HG03342 (cell line): ENCODE data around the gene DCAF15.
"Not testable (repeated sequence)": the region's sequence is repeated elsewhere in the genome, so short reads cannot be mapped to it uniquely, and the experiment has no call there.

Source experiments
- ATAC-seq: cut with Tn5 transposase; IDR thresholded peaks from one replicate; pipeline ENCODE4 v1.9.1; 2021; ENCODE audit warnings: mild to moderate bottlenecking, moderate library complexity; ENCODE audit not compliant: unreplicated experiment

Gene DCAF15

DNA sequence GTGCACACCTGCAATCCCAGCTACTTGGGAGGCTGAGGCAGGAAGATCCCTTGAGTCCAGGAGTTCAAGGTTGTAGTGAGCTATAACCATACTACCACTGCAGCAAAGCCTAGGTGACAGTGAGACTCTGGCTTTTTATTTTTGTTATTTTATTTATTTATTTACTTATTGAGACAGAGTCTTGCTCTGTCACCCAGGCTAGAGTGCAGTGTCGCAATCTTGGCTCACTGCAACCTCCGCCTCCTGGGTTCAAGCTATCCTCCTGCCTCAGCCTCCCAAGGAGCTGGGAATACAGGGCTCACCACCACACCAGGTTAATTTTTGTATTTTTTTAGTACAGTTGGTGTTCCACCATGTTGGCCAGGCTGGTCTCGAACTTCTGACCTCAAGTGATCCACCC, 21.2 kb downstream of the DCAF15 start:
- ATAC-seq: not testable (repeated sequence)

DNA sequence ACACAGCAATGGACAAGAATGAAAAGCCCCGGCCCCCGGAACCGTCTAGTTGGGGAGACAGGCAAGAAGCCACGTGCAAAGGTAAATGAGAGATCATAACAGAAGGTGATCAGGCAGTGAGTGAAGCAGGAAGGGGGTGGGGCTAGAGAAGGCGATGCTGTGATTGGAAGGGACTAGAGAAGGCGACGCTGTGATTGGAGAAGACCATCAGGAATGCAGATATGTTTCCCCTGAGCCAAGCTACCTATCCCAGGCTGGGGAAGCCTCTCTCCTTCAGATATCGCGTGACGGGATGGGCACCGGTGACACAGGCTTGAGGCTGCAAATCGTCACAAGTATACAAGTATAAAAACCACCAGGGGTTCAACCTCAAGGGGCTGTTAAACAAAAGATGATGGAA, 21.8 kb downstream of the DCAF15 start:
- no peak for ATAC-seq

DNA sequence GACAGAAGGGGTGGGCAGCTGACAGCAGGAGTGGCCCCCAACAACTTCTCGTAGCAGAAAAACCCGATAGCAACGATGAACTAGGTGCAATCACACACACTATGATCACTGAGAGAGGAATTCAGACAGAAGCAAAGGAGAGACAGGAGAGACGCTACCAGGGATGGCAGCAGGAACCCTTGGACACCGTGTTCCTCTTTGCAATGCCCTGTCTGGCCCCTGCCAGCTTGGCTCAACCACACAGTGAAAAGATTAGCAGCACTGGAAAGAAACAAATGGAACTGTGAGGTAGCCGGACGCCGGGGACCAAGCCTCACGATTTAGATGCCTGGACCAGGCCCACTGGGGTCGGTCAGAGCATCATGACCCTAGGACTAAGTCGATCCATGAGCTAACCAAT, 23.6 kb downstream of the DCAF15 start:
- no peak for ATAC-seq

DNA sequence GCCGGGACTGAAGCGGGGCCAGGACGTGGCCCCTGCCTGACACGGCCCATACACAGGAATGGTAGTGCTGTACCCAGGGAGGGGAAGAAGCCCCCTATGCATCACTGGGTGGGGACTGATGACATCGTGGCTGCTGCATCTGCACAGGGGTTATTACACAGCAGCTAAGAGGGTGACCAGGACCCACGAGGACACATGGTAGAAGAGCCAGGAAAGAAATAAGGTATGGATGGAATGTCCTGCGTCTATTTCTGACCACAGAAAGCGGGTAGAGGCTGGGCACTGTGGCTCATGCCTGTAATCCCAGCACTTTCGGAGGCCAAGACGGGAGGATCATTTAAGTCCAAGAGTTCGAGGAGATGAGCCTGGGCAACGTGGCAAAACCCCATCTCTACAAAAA, 24.1 kb downstream of the DCAF15 start:
- no peak for ATAC-seq

- ATAC-seq: no peak
These were observed 25.5 kb downstream of the DCAF15 start for GRCh38 chr19:13977803-13978202.

- no peak for ATAC-seq
These were observed 26.3 kb downstream of the DCAF15 start for GRCh38 chr19:13978351-13979243.

- ATAC-seq: no peak
These were observed 26.9 kb downstream of the DCAF15 start for GRCh38 chr19:13979244-13979615.

GRCh38 chr19:13979686-13980085, 27.4 kb downstream of the DCAF15 start:
- ATAC-seq: no peak

- ATAC-seq: no peak
These were observed 28.0 kb downstream of the DCAF15 start for GRCh38 chr19:13980340-13980739.

GRCh38 chr19:13981021-13981420, 28.7 kb downstream of the DCAF15 start:
- ATAC-seq: no peak

DNA sequence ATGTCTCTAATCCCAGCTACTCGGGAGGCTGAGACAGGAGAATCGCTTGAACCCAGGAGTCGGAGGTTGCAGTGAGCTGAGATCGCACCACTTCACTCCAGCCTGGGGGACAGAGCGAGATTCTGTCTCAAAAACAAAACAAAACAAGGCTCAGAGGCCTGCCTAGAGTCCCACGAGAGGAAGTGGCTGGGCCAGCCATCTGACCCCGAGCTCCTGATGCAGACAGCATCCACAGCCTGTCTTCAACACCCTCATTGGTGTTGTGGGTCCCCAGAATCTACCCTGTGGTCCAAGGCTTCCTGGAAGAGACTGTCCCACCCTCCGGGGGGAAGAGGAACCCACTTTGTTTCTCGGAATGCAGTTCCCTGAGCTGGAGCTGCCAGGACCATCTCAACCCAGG, 29.2 kb downstream of the DCAF15 start:
- no peak for ATAC-seq

- no peak for ATAC-seq
These were observed 29.7 kb downstream of the DCAF15 start for GRCh38 chr19:13981988-13982501.

DNA sequence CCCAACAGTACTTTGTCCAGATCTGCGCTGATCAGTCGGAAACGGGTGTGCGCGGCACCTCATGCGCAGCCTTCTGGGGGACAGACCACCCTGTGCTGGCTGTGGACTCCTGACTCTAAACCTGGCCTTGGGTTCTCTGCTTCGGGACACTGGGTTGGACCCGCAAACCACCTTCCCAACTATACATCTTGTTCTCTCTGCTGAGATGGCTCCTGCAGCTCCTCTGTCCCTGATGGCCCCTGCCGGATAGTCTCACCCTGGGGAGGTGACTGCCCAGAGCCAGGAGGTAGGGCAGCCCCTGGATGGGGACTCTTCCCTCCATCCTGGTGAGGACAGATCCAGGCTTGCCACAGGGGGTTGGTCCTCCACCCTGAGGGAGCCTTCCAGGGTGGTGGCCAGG, 30.5 kb downstream of the DCAF15 start:
- ATAC-seq: no peak

GRCh38 chr19:13983213-13983889, 31.0 kb downstream of the DCAF15 start:
- ATAC-seq: no peak

DNA sequence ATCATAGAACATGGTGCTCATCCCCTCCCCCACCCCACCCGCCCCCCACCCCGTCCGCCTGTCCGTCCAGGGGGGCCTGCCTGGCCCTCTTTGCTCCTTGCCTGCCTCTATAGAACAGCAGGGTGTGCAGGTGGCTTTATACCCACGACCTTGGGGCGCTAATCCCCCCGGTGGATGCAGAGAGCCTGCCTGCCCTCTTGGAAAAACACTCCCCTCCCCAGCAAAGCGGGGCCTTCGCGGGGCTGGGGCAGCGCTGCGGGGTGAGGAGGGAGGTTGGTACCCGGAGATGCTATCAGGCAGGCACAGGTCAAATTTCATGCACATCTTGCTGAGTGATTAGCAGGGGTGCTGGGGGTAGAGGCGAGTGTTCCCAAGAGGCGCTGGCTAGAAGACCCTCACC, 31.9 kb downstream of the DCAF15 start:
- no peak for ATAC-seq

- no peak for ATAC-seq
These were observed 32.8 kb downstream of the DCAF15 start for GRCh38 chr19:13984875-13985741.

DNA sequence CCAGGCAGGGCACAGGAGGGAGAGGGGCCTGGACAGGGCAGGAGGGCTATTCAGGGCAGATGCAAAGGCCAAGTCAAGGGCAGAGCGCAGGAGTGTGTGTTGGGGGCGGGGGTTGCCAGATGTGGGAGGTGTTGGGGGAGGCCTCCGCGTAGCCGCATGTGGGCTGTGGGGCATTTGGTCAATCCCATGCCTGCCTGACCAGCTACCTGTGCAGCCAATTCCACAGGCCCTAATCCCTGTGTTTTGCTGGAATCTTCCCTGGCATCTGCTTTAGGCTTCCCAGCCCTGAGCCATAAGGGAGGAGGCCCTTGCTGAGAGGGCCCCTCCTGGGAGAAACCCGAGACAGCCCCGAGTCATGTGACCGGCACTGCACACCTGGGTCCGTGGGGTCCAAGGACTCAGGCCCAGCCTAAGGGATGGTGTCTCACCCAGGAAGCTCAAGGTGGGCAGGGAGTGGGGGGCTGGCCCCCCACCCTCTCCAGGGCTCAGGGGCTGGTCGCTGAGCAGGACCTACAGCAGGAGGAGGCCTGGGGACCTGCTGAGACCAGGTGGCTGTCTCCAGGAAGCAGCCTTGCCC, 33.5 kb downstream of the DCAF15 start:
- ATAC-seq: peak; percentile 10

- peak; percentile 80 for ATAC-seq
These were observed 34.1 kb downstream of the DCAF15 start for GRCh38 chr19:13986348-13986904.

- ATAC-seq: no peak
These were observed 35.0 kb downstream of the DCAF15 start for GRCh38 chr19:13987101-13987890.

DNA sequence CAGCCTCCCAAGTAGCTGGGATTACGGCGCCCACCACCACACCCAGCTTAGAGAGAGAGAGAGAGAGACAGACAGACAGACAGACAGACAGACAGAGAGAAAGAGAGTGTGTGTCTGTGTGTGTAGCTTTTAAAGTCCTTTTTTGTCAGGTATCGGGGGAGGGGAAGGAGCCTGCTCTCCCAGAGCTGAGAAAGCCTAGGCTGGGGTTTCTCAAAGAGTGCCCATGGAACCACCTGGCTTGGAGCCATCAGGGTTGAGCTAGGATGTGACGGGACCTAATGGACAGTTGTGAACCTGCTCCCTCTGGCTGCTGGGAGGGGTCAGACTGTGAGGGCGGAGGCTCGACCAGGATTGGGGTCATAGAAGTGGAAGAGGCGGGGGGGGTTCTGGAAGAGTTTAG, 37.2 kb downstream of the DCAF15 start:
- no peak for ATAC-seq
